CD8-positive, alpha-beta memory T cell (primary cell): ENCODE data around the gene MS4A6A. TPM values are rescaled to one million over a fixed set of nuclear protein-coding genes. Genes with fewer than 3 reads are reported as not detected.
A peak's percentile ranks its signal among the peaks of the same experiment; 100 is the strongest.
"Not testable (repeated sequence)": the region's sequence is repeated elsewhere in the genome, so short reads cannot be mapped to it uniquely, and the experiment has no call there.

Source experiments
- CTCF ChIA-PET: fragments of 350-600 bp; sonication (Branson Sonifier 250); formaldehyde crosslinking; loops from one replicate; lab custom pipeline; 2021; ENCODE audit warnings: antibody characterized with exemption; lab: Charles Lee
- POLR2A ChIA-PET: fragments of 350-600 bp; sonication (Branson Sonifier 250); formaldehyde crosslinking; loops from one replicate; lab custom pipeline; 2021; ENCODE audit warnings: antibody characterized with exemption; lab: Charles Lee
- DNase-seq, 5 donors: peaks; one replicate each; pipeline versions ENCODE4 v3.0.0 to v3.0.0-alpha.2; 2020 to 2022; ENCODE audit warnings: mixed read lengths in 1 of 5
- H3K27ac ChIP-seq: one replicate; pipeline ENCODE4 v1.7.0; 2013; ENCODE audit warnings: low read depth, mild to moderate bottlenecking, low read length, moderate library complexity
- H3K27me3 ChIP-seq: 2 replicates; pipeline ENCODE4 v1.7.0; 2013; ENCODE audit warnings: low read length, mild to moderate bottlenecking; ENCODE audit not compliant: insufficient read depth, poor library complexity, severe bottlenecking
- H3K36me3 ChIP-seq: 2 replicates; pipeline ENCODE4 v1.7.0; 2013; ENCODE audit warnings: mild to moderate bottlenecking, low read length, moderate library complexity; ENCODE audit not compliant: insufficient read depth
- H3K4me1 ChIP-seq: 2 replicates; pipeline ENCODE4 v1.7.0; 2013; ENCODE audit warnings: mild to moderate bottlenecking, low read length, moderate library complexity; ENCODE audit not compliant: insufficient read depth
- H3K4me3 ChIP-seq: 2 replicates; pipeline ENCODE4 v1.7.0; 2013; ENCODE audit warnings: mild to moderate bottlenecking, low read length
- H3K9me3 ChIP-seq: 2 replicates; pipeline ENCODE4 v1.7.0; 2013; ENCODE audit warnings: mild to moderate bottlenecking, low read length
- H3K27ac Mint-ChIP-seq, 8 donors: one replicate each; pipeline ENCODE4 v1.8.0; 2020 to 2021; ENCODE audit warnings: mixed read lengths in 8 of 8, mild to moderate bottlenecking in 6 of 8, inconsistent platforms in 3 of 8, moderate library complexity in 3 of 8
- H3K27me3 Mint-ChIP-seq, 2 donors: one replicate each; pipeline ENCODE4 v1.8.0; 2020 to 2021; ENCODE audit warnings: mixed read lengths in 2 of 2, mild to moderate bottlenecking in 1 of 2, moderate library complexity in 1 of 2
- H3K36me3 Mint-ChIP-seq, 3 donors: one replicate each; pipeline ENCODE4 v1.8.0; 2020 to 2021; ENCODE audit warnings: mixed read lengths in 3 of 3, inconsistent platforms in 1 of 3, mild to moderate bottlenecking in 1 of 3
- H3K4me1 Mint-ChIP-seq, 3 donors: one replicate each; pipeline ENCODE4 v1.8.0; 2020 to 2021; ENCODE audit warnings: mixed read lengths in 3 of 3, inconsistent platforms in 1 of 3, mild to moderate bottlenecking in 1 of 3
- H3K4me3 Mint-ChIP-seq, 7 donors: one replicate each; pipeline ENCODE4 v1.8.0; 2020 to 2021; ENCODE audit warnings: mixed read lengths in 7 of 7, mild to moderate bottlenecking in 6 of 7, moderate library complexity in 4 of 7, inconsistent platforms in 2 of 7
- H3K9me3 Mint-ChIP-seq, 5 donors: one replicate each; pipeline ENCODE4 v1.8.0; 2020 to 2022; ENCODE audit warnings: mixed read lengths in 5 of 5, mild to moderate bottlenecking in 3 of 5, moderate library complexity in 2 of 5, inconsistent platforms in 1 of 5
- polyA plus RNA-seq: library from polyadenylated mRNA; unstranded; fragments of 300-500 nt; fragmentation: Illumina TruSeq; gene quantifications from one replicate; pipeline ENCODE4 v1.2.3, GENCODE V29; 2021
- total RNA-seq, 2 experiments: library from RNA; stranded (reverse); gene quantifications; one replicate each; pipeline ENCODE4 v1.2.3, GENCODE V29; 2021

Gene MS4A6A
- total and polyA plus RNA-seq, 3 experiments from 2014 or later = 0.97 to 1.6 (median 1.6) TPM

DNA sequence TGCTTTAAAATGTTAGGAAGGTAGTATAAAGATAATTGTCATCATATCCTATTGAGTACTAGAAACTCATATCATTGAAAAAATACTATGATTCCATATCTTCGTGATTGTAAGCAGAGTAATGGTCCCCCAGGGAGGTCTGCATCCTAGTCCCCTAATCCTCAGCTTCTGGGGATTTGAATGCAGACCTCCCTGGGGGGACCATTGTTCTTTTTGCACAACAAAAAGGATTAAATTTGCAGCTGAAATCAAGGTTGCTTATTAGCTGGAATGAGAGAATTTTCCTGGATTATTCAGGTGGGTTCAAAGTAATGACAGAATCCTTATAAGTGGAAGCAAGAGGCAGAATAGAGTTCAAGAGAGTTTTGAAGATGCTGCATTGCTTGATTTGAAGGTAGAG lies 26.1 kb upstream of the MS4A6A start:
- CTCF ChIA-PET = no interaction called here
- POLR2A ChIA-PET = no interaction called here
- H3K27me3 Mint-ChIP-seq = peaks cover 12 to 44% of the 10 kb centered on the region in 2 donors
- no peaks in the 10 kb centered on the region for H3K9me3 Mint-ChIP-seq
- no peak overlapping the region for H3K27ac Mint-ChIP-seq
- H3K36me3 ChIP-seq = no peaks in the 10 kb centered on the region
- no peaks in the 10 kb centered on the region for H3K36me3 Mint-ChIP-seq
- no peaks in the 10 kb centered on the region for H3K4me1 Mint-ChIP-seq
- no peaks in the 10 kb centered on the region for H3K27me3 ChIP-seq
- no peak overlapping the region for H3K4me3 Mint-ChIP-seq
- no peaks in the 10 kb centered on the region for H3K4me1 ChIP-seq
- H3K9me3 ChIP-seq = no peaks in the 10 kb centered on the region
- no peak overlapping the region for H3K4me3 ChIP-seq
- DNase-seq = no peak
- H3K27ac ChIP-seq = no peak overlapping the region

DNA sequence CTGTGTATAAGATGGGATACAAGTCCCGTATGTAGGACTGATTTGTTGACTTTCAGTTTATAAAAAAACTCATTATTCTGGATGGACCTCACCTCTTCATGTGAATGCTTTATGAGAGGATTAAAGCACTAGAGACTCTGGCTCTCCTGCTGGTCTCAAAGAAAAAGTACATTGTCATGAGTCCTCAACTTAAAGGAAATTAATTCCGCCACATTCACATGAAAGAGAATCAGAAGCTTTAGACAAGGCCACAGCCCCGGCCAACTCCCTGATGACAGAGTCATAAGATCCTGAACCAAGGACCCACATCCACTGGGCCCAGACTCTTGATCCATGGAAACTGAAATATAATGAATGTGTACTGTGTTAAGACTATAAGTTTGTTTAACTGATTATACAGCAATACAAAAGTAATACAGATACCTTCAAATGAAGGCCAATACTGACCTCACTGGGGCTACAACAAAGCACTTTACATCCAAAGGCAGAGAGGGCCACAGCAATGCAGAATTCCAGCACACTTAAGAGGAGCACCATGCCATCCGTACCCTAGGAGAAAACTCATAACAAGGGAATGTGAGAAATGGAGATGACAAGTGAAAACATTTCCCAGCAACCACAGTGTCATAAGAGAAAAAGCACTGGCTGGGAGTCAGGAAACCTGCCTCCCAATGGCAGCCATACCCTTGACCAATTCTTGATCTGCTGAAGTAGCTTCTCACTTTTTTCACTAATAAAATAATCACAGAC lies 25.4 kb upstream of the MS4A6A start:
- Histone ChIP-seq H3K4me1 (no peaks in the 10 kb centered on the region), H3K4me3 (no peak overlapping the region), H3K9me3 (no peaks in the 10 kb centered on the region), H3K27ac (no peak overlapping the region), H3K36me3 (no peaks in the 10 kb centered on the region), H3K27me3 (no peaks in the 10 kb centered on the region)
- H3K9me3 Mint-ChIP-seq = no peaks in the 10 kb centered on the region
- no peak overlapping the region for H3K4me3 Mint-ChIP-seq
- POLR2A ChIA-PET = no interaction called here
- H3K27ac Mint-ChIP-seq = no peak overlapping the region
- no peaks in the 10 kb centered on the region for H3K4me1 Mint-ChIP-seq
- CTCF ChIA-PET = no interaction called here
- peaks cover 10 to 44% of the 10 kb centered on the region in 2 donors for H3K27me3 Mint-ChIP-seq
- no peak for DNase-seq
- no peaks in the 10 kb centered on the region for H3K36me3 Mint-ChIP-seq

DNA sequence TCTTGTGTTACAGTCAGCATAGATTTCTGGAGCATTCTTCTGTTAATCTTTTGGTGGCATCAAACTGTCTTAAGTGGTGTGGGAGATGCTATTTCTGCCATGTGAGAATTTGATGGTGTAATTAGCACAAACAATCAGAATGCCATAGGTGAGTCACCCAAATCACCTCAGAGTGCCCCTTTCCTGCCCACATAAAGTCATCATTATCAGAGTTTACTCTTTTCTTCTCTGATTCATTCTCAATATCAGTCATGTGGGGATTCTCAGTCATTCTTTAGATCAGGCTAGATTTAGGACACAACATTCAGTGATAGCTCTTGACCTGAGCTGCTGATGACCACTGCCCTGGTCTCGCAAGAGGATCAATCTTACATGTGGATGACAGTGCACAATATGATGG lies 23.7 kb upstream of the MS4A6A start:
- Mint-ChIP-seq H3K27ac (no peak overlapping the region), H3K4me1 (no peaks in the 10 kb centered on the region)

DNA sequence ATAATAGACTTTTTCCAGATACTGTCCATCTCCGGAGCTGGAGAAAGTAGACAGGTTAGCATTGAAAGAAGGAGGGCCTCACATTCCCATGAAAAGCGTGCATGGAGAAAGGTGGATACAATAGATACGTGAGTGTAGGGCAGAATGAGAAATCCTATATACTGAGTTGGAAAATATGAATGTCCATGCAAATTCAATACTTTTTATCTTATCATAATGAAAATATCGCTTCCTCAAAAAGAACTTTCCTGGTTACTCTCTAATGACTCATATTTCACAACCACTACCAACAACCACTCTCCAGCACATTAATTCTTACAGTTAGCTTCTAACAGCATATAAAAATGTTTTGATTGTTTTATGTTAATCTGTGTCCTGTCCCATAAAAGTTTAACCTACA lies 22.0 kb upstream of the MS4A6A start:
- no peak for DNase-seq
- Mint-ChIP-seq H3K9me3 (peaks cover 0 to 3% (median 0%) of the 10 kb centered on the region in 5 donors), H3K4me3 (no peak overlapping the region), H3K36me3 (no peaks in the 10 kb centered on the region), H3K27me3 (peaks cover 12 to 35% of the 10 kb centered on the region in 2 donors), H3K4me1 (no peaks in the 10 kb centered on the region), H3K27ac (no peak overlapping the region)
- Histone ChIP-seq H3K4me3 (no peak overlapping the region), H3K36me3 (no peaks in the 10 kb centered on the region), H3K27me3 (no peaks in the 10 kb centered on the region), H3K27ac (no peak overlapping the region), H3K9me3 (no peaks in the 10 kb centered on the region), H3K4me1 (no peaks in the 10 kb centered on the region)
- ChIA-PET CTCF (no interaction called here), POLR2A (no interaction called here)

More for the DNA sequence above, 23.7 kb upstream of the MS4A6A start:
- no peaks in the 10 kb centered on the region for H3K4me1 ChIP-seq
- no peaks in the 10 kb centered on the region for H3K9me3 ChIP-seq
- no peak overlapping the region for H3K4me3 Mint-ChIP-seq
- no peaks in the 10 kb centered on the region for H3K36me3 ChIP-seq
- no peaks in the 10 kb centered on the region for H3K36me3 Mint-ChIP-seq
- ChIA-PET POLR2A (no interaction called here), CTCF (no interaction called here)
- DNase-seq = no peak
- H3K27me3 ChIP-seq = no peaks in the 10 kb centered on the region
- peaks cover 12 to 41% of the 10 kb centered on the region in 2 donors for H3K27me3 Mint-ChIP-seq
- H3K27ac ChIP-seq = no peak overlapping the region
- H3K9me3 Mint-ChIP-seq = peaks cover 0 to 3% (median 0%) of the 10 kb centered on the region in 5 donors
- no peak overlapping the region for H3K4me3 ChIP-seq

DNA sequence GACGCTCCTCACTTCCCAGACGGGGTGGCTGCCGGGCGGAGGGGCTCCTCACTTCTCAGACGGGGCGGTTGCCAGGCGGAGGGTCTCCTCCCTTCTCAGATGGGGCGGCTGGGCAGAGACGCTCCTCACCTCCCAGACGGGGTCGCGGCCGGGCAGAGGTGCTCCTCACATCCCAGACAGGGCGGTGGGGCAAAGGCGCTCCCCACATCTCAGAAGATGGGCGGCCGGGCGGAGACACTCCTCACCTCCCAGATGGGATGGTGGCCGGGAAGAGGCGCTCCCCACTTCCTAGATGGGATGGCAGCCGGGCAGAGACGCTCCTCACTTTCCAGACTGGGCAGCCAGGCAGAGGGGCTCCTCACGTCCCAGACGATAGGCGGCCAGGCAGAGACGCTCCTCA lies 18.5 kb upstream of the MS4A6A start:
- CTCF ChIA-PET, H3K9me3 Mint-ChIP-seq, POLR2A ChIA-PET, DNase-seq, H3K4me3 ChIP-seq, H3K4me1 Mint-ChIP-seq, H3K4me1 ChIP-seq, H3K27ac ChIP-seq, H3K27me3 ChIP-seq, H3K36me3 ChIP-seq, H3K9me3 ChIP-seq, H3K36me3 Mint-ChIP-seq, H3K27ac Mint-ChIP-seq, H3K4me3 Mint-ChIP-seq: not testable (repeated sequence)
- peaks cover 5 to 19% of the 10 kb centered on the region in 2 donors for H3K27me3 Mint-ChIP-seq

DNA sequence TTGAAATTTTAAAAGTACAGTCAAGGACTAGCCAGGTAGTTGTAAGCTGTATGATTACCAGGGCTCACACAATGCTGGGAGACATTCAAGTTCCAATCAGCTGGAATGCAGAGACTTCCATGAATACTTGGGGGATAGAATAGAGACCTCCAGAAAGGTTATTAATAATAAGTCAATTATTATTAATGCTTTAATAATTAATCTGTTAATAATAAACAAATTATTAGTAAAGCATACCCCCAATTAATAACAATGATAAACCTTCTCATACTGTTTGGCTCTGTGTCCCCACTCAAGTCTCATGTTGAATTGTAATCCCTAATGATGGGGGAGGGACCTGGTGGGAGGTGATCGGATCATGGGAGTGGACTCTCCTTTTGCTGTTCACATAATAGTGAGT lies 14.6 kb upstream of the MS4A6A start:
- Mint-ChIP-seq H3K4me3 (no peak overlapping the region), H3K27ac (no peak overlapping the region), H3K36me3 (no peaks in the 10 kb centered on the region), H3K9me3 (peaks cover 0 to 8% (median 3%) of the 10 kb centered on the region in 5 donors), H3K27me3 (peaks cover 4 to 27% of the 10 kb centered on the region in 2 donors), H3K4me1 (peaks cover 0 to 4% (median 0%) of the 10 kb centered on the region in 3 donors)
- Histone ChIP-seq H3K4me3 (no peak overlapping the region), H3K9me3 (no peaks in the 10 kb centered on the region), H3K4me1 (no peaks in the 10 kb centered on the region), H3K36me3 (no peaks in the 10 kb centered on the region), H3K27ac (no peak overlapping the region), H3K27me3 (no peaks in the 10 kb centered on the region)
- ChIA-PET CTCF (interaction anchor here (1.0 kb wide), 1 partner anchor 375 kb away, joined by 3 read pairs; no protein-coding TSS in a partner anchor), POLR2A (no interaction called here)
- DNase-seq = no peak

DNA sequence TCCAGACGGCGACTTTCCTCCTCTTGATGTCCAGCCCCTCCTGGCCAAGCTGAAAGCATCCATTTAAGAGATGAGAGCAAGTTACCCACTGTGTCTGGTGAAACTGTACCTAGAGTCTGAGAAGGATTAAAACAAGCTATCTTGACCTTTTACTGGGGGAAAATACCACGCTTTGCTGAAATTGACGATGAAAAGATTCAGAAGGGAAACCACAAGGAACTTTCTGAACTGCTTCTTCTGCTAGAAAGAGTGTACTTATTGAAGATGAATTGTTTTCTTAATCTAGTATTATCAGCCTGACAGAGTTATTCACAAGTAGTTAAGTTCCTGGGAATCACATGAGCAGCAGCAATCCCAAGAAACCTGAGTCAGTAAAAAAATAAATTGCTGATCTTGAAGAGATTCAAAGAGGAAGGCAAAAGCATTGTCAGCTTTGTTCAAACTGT lies 13.1 kb upstream of the MS4A6A start:
- Histone ChIP-seq H3K27ac (peak overlapping the region; percentile 59), H3K27me3 (no peaks in the 10 kb centered on the region), H3K4me1 (no peaks in the 10 kb centered on the region), H3K36me3 (no peaks in the 10 kb centered on the region), H3K4me3 (no peak overlapping the region), H3K9me3 (no peaks in the 10 kb centered on the region)
- Mint-ChIP-seq H3K4me3 (no peak overlapping the region), H3K4me1 (peaks cover 0 to 4% (median 0%) of the 10 kb centered on the region in 3 donors), H3K9me3 (peaks cover 0 to 9% (median 3%) of the 10 kb centered on the region in 5 donors), H3K27ac (no peak overlapping the region), H3K27me3 (peaks cover 3 to 28% of the 10 kb centered on the region in 2 donors), H3K36me3 (no peaks in the 10 kb centered on the region)
- ChIA-PET POLR2A (no interaction called here), CTCF (no interaction called here)
- DNase-seq = no peak

DNA sequence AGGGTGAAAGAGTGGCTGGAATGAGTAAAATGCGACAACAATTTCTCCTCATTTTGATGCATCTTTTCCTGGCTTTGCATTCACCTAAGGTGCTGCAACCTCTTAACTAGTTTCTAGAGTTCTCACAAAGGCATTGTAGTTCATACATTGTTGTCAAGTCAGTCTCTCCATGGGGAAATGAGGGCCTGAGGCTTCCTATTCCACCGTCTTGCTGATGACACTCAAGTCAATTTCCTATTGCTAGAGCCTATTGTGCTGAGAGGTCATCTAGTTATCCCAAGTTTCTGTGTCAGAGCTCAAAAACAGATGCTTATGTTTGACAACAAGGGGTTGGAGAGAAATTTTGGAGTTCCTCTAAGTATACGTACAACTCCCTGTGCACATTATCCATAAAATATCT lies 11.6 kb upstream of the MS4A6A start:
- Histone ChIP-seq H3K27me3 (no peaks in the 10 kb centered on the region), H3K9me3 (no peaks in the 10 kb centered on the region), H3K27ac (peak overlapping the region; percentile 9), H3K4me1 (no peaks in the 10 kb centered on the region), H3K36me3 (no peaks in the 10 kb centered on the region), H3K4me3 (no peak overlapping the region)
- ChIA-PET POLR2A (no interaction called here), CTCF (interaction anchor here (1.0 kb wide), 1 partner anchor 16 kb away, joined by 5 read pairs; no protein-coding TSS in a partner anchor)
- DNase-seq = no peak
- H3K4me1 Mint-ChIP-seq = peaks cover 0 to 4% (median 0%) of the 10 kb centered on the region in 3 donors
- H3K36me3 Mint-ChIP-seq = no peaks in the 10 kb centered on the region
- H3K27me3 Mint-ChIP-seq = peaks cover 3 to 28% of the 10 kb centered on the region in 2 donors
- peaks cover 0 to 9% (median 3%) of the 10 kb centered on the region in 5 donors for H3K9me3 Mint-ChIP-seq
- H3K4me3 Mint-ChIP-seq = no peak overlapping the region
- H3K27ac Mint-ChIP-seq = no peak overlapping the region
